Choroid plexus epithelial cell (primary cell): Measurements from ENCODE around the gene POLR3GL.

Experiments
- DNase-seq: peaks from one replicate; pipeline ENCODE4 v3.0.0-alpha.2; 2010; ENCODE audit warnings: low read depth
- H3K4me3 ChIP-seq: 2 replicates; pipeline ENCODE4 v1.5.1; 2011; ENCODE audit warnings: low read depth, mild to moderate bottlenecking, control low read depth, low read length, moderate library complexity
- CTCF ChIP-seq: conservative IDR thresholded peaks from 2 replicates; pipeline ENCODE4 v1.5.1; 2011; ENCODE audit warnings: low read depth, mild to moderate bottlenecking, control low read depth, inconsistent platforms, low read length, moderate library complexity

Gene POLR3GL

GRCh38 chr1:145992958-145993617 is 28.6 kb downstream of the POLR3GL start:
- DNase-seq: no peak
- no peak for TF ChIP-seq CTCF
- peak overlapping the region; percentile 93 for H3K4me3 ChIP-seq

- DNase-seq: no peak
- no peak for TF ChIP-seq CTCF
- peak overlapping the region; percentile 93 for H3K4me3 ChIP-seq
These were observed 29.3 kb downstream of the POLR3GL start for GRCh38 chr1:145993618-145994390.

GRCh38 chr1:145994391-145995120 is 30.1 kb downstream of the POLR3GL start:
- TF ChIP-seq CTCF: no peak
- peak overlapping the region; percentile 93 for H3K4me3 ChIP-seq
- no peak for DNase-seq

GRCh38 chr1:145995148-145995881 is 30.8 kb downstream of the POLR3GL start:
- no peak for DNase-seq
- peak overlapping the region; percentile 93 for H3K4me3 ChIP-seq
- TF ChIP-seq CTCF: no peak

- TF ChIP-seq CTCF: no peak
- H3K4me3 ChIP-seq: peak overlapping the region; percentile 93
- no peak for DNase-seq
These were observed 31.5 kb downstream of the POLR3GL start for GRCh38 chr1:145995964-145996432.

GRCh38 chr1:145996433-145997015 is 32.0 kb downstream of the POLR3GL start, which contains the start of gene TXNIP:
Gene TXNIP (minus strand): TSS chr1:145996579. CDS start chr1:145996266, 313 bp downstream.
- TF ChIP-seq CTCF: no peak
- peak; percentile 99 for DNase-seq
- H3K4me3 ChIP-seq: peak within 1 kb of the TSS; percentile 93
